Skeletal muscle tissue (tissue), 4 donors: ENCODE measurements around the gene APC. TPM values are rescaled to one million over a fixed set of nuclear protein-coding genes. Genes with fewer than 3 reads are reported as not detected.
"Not testable (repeated sequence)": the region's sequence is repeated elsewhere in the genome, so short reads cannot be mapped to it uniquely, and the experiment has no call there.

Experiments used
- H3K27ac ChIP-seq: one replicate; pipeline ENCODE4 v1.7.0; 2013; ENCODE audit warnings: mild to moderate bottlenecking, low read depth, low read length, inconsistent platforms
- H3K27me3 ChIP-seq, 3 donors: one replicate each; pipeline ENCODE4 v1.7.0; 2013; ENCODE audit warnings: low read length in 3 of 3; ENCODE audit not compliant: control insufficient read depth in 3 of 3, insufficient read depth in 3 of 3
- H3K36me3 ChIP-seq, 3 donors: one replicate each; pipeline ENCODE4 v1.7.0; 2013; ENCODE audit warnings: low read length in 3 of 3; ENCODE audit not compliant: control insufficient read depth in 3 of 3, insufficient read depth in 3 of 3
- H3K4me1 ChIP-seq, 3 donors: one replicate each; pipeline ENCODE4 v1.7.0; 2013; ENCODE audit warnings: low read length in 3 of 3, mild to moderate bottlenecking in 3 of 3; ENCODE audit not compliant: control insufficient read depth in 3 of 3, insufficient read depth in 3 of 3
- H3K4me3 ChIP-seq, 3 donors: one replicate each; pipeline ENCODE4 v1.7.0; 2013; ENCODE audit warnings: low read length in 3 of 3
- H3K9ac ChIP-seq, 3 donors: one replicate each; pipeline ENCODE4 v1.7.0; 2013; ENCODE audit warnings: low read length in 3 of 3, mild to moderate bottlenecking in 3 of 3, moderate library complexity in 2 of 3, low read depth in 1 of 3
- H3K9me3 ChIP-seq, 3 donors: one replicate each; pipeline ENCODE4 v1.7.0; 2013; ENCODE audit warnings: low read length in 3 of 3; ENCODE audit not compliant: control insufficient read depth in 3 of 3
- total RNA-seq: library from RNA; depleted of rRNA; stranded (reverse); fragments of >200 nt; gene quantifications from one replicate; pipeline ENCODE4 v1.2.3, GENCODE V29; 2014
- donor health status: Osteomylitis.

The APC gene
- total RNA-seq, 1 donor from 2014 or later, result 41.8 TPM

- Histone ChIP-seq H3K27me3 (no peaks in the 10 kb centered on the region), H3K9ac (no peak overlapping the region), H3K36me3 (peaks cover 2 to 25% (median 25%) of the 10 kb centered on the region in 3 donors), H3K4me3 (no peak overlapping the region), H3K4me1 (peaks cover 0 to 2% (median 0%) of the 10 kb centered on the region in 3 donors), H3K9me3 (no peaks in the 10 kb centered on the region), H3K27ac (no peak overlapping the region)
Observed at GRCh38 chr5:112878101-112878500, 140.4 kb downstream of the APC start.

GRCh38 chr5:112878760-112879159 is 141.1 kb downstream of the APC start:
- no peaks in the 10 kb centered on the region for H3K9me3 ChIP-seq
- H3K36me3 ChIP-seq, result peaks cover 2 to 25% (median 25%) of the 10 kb centered on the region in 3 donors
- no peaks in the 10 kb centered on the region for H3K27me3 ChIP-seq
- no peak overlapping the region for H3K27ac ChIP-seq
- no peak overlapping the region for H3K4me3 ChIP-seq
- H3K9ac ChIP-seq, result no peak overlapping the region
- H3K4me1 ChIP-seq, result peaks cover 0 to 2% (median 0%) of the 10 kb centered on the region in 3 donors

DNA sequence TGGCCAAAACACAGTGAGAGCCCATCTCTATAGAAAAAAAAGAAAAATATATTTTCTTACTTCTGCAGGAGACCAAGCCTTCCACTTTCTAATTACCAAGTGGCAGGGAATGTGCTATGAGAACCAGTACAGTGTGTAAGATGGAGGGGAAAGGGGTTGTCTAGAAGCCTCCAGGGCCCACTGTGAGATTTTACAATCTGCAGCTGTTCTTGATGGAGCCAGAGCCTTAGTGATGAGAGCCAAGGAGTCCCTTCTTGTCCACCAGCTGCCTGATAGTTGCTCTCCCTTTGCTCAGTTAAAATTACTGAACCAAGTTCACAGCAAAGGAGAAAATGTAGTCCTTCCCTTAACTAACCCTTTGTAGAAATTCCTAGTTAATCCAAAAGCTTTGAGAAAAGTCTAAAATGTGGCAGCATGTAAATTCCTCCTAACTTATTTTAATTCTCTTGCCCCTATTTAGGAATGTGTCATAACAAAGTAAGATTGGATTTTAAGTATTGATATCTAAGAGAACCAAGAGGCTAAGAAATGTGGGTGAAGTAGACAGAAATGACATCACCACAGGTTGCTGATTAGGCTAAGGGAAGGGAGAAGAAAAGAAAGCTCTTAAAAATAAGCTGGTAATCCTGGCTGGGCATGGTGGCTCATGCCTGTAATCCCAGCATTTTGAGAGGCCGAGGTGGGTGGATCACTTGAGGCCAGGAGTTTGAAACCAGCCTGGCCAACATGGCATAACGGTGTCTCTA is 142.7 kb downstream of the APC start:
- peaks cover 0 to 2% (median 0%) of the 10 kb centered on the region in 3 donors for H3K4me1 ChIP-seq
- no peak overlapping the region for H3K9ac ChIP-seq
- no peak overlapping the region for H3K4me3 ChIP-seq
- H3K27ac ChIP-seq, result no peak overlapping the region
- H3K36me3 ChIP-seq, result peaks cover 8 to 36% (median 28%) of the 10 kb centered on the region in 3 donors
- H3K9me3 ChIP-seq, result no peaks in the 10 kb centered on the region
- H3K27me3 ChIP-seq, result no peaks in the 10 kb centered on the region

DNA sequence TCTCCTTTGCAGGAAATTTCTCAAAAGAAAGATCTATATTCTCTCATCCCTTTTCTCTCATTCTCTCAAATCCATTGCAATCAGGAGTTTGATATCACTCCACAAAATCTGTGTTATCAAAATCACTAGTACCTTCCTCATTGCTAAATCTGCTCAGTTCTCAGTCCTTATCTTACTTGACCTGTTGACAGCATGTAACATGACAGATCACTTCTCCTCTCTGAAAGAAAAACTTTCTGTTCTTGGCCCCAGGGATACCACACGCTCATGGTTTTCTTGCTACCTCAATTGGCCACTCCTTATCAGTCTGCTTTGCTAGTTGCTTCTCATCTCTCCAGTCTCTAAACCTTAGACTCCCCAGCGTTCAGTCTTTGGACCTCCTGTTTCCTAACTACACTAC is 145.5 kb downstream of the APC start:
- Histone ChIP-seq H3K9ac (no peak overlapping the region), H3K27ac (no peak overlapping the region), H3K27me3 (no peaks in the 10 kb centered on the region), H3K4me3 (no peak overlapping the region), H3K36me3 (peaks cover 20 to 50% (median 43%) of the 10 kb centered on the region in 3 donors), H3K4me1 (peaks cover 0 to 2% (median 0%) of the 10 kb centered on the region in 3 donors), H3K9me3 (no peaks in the 10 kb centered on the region)

DNA sequence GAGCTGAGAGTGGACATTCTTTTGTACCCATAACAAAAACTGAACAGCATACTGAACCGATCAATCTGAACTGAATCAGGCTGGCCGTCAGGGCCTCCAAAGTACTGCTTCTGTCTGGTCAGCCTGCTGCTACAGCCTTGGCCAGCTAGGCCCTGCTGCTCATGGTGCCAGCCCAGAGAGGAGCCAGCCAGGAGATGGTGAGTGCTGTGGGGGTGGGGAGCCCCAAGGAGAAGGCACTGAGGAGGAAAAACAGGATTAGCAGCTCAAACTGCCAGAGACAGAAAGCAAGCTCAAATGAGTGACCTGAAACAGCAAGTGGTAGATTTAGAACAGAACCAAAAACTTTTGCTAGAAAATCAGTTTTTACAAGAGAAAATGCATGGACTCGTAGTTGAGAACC is 147.3 kb downstream of the APC start:
- Histone ChIP-seq H3K27me3 (no peaks in the 10 kb centered on the region), H3K27ac (no peak overlapping the region), H3K4me3 (no peak overlapping the region), H3K4me1 (no peaks in the 10 kb centered on the region), H3K36me3 (peaks cover 18 to 50% (median 35%) of the 10 kb centered on the region in 3 donors), H3K9ac (no peak overlapping the region), H3K9me3 (no peaks in the 10 kb centered on the region)

GRCh38 chr5:112886975-112887374 is 149.3 kb downstream of the APC start:
- Histone ChIP-seq H3K9ac (no peak overlapping the region), H3K4me3 (no peak overlapping the region), H3K27ac (no peak overlapping the region), H3K4me1 (no peaks in the 10 kb centered on the region), H3K27me3 (no peaks in the 10 kb centered on the region), H3K36me3 (peaks cover 18 to 42% (median 34%) of the 10 kb centered on the region in 3 donors), H3K9me3 (no peaks in the 10 kb centered on the region)

GRCh38 chr5:112892066-112892465 is 154.4 kb downstream of the APC start:
- H3K27me3 ChIP-seq, H3K4me3 ChIP-seq, H3K9me3 ChIP-seq, H3K9ac ChIP-seq, H3K27ac ChIP-seq: not testable (repeated sequence)
- H3K4me1 ChIP-seq, result peaks cover 4 to 11% (median 8%) of the 10 kb centered on the region in 3 donors
- peaks cover 0 to 17% (median 11%) of the 10 kb centered on the region in 3 donors for H3K36me3 ChIP-seq

DNA sequence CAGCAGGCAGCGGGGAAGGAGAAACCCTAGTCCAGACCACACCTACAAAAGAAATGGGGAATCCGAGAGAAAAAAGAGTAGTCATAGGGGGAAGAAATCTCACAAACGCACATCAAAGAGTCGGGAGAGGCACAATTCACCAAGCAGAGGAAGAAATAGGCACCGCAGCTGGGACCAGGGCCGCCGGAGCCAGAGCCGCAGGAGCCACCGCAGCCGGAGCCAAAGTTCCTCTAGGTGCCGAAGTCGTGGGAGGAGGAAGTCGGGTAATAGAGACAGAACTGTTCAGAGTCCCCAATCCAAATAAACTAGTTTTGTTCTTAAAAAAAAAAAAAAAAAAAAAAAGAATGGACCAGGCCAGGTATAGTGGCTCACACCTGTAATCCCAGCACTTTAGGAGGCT is 155.1 kb downstream of the APC start:
- Histone ChIP-seq H3K27me3 (no peaks in the 10 kb centered on the region), H3K36me3 (peaks cover 0 to 11% (median 11%) of the 10 kb centered on the region in 3 donors), H3K4me3 (no peak overlapping the region), H3K4me1 (peaks cover 4 to 11% (median 8%) of the 10 kb centered on the region in 3 donors), H3K9me3 (no peaks in the 10 kb centered on the region), H3K27ac (no peak overlapping the region), H3K9ac (no peak overlapping the region)

GRCh38 chr5:112895682-112896081 is 158.0 kb downstream of the APC start:
- peaks cover 4 to 11% (median 8%) of the 10 kb centered on the region in 3 donors for H3K4me1 ChIP-seq
- H3K27me3 ChIP-seq, result no peaks in the 10 kb centered on the region
- H3K9ac ChIP-seq, result no peak overlapping the region
- no peaks in the 10 kb centered on the region for H3K9me3 ChIP-seq
- H3K27ac ChIP-seq, result peak overlapping the region; percentile 7
- H3K36me3 ChIP-seq, result peaks cover 0 to 23% (median 12%) of the 10 kb centered on the region in 3 donors
- H3K4me3 ChIP-seq, result no peak overlapping the region
